ENCODE measurements around the gene SPIN1. TPM values are rescaled to one million over a fixed set of nuclear protein-coding genes. Genes with fewer than 3 reads are reported as not detected.

SPIN1 gene
- total RNA-seq, 1 experiment from 2014 or later, result 59.5 TPM

DNA sequence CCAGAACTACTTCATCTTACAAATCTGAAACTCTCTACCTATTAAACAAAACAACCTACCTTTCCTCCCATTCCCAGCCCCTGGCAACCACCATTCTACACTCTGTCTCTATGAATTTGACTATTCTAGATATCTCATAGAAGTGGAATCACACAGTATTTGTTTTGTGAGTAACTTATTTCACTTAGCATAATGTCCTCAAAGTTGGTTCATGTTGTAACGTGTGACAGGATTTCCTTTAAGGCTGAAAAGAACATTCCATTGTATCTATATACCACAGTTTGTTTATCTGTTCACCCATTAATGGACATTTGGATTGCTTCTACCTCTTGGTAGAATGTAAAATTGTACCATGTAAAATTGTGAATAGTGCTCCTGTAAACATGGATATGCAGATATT lies 76.6 kb downstream of the SPIN1 start:
- Mint-ChIP-seq H3K4me3 (ENCODE audit: low read depth, unreplicated experiment) (no peak overlapping the region), H3K4me1 (ENCODE audit: low read depth, unreplicated experiment) (peaks cover 14% of the 10 kb centered on the region), H3K9me3 (ENCODE audit: low read depth, unreplicated experiment) (no peaks in the 10 kb centered on the region), H3K27me3 (ENCODE audit: unreplicated experiment) (no peaks in the 10 kb centered on the region), H3K27ac (ENCODE audit: unreplicated experiment) (no peak overlapping the region), H3K36me3 (ENCODE audit: insufficient read depth, unreplicated experiment) (no peaks in the 10 kb centered on the region)
- no TSS peak for BruUV-seq (replicated peaks)
- CTCF ChIA-PET, result no interaction called here
- no peak for DNase-seq
- TF ChIP-seq, protein P1, sequence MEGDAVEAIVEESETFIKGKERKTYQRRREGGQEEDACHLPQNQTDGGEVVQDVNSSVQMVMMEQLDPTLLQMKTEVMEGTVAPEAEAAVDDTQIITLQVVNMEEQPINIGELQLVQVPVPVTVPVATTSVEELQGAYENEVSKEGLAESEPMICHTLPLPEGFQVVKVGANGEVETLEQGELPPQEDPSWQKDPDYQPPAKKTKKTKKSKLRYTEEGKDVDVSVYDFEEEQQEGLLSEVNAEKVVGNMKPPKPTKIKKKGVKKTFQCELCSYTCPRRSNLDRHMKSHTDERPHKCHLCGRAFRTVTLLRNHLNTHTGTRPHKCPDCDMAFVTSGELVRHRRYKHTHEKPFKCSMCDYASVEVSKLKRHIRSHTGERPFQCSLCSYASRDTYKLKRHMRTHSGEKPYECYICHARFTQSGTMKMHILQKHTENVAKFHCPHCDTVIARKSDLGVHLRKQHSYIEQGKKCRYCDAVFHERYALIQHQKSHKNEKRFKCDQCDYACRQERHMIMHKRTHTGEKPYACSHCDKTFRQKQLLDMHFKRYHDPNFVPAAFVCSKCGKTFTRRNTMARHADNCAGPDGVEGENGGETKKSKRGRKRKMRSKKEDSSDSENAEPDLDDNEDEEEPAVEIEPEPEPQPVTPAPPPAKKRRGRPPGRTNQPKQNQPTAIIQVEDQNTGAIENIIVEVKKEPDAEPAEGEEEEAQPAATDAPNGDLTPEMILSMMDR (IDR thresholded peaks at IDR 0.05; ENCODE audit: unreplicated experiment), result no peak
- intact Hi-C loops (cut with micrococcal nuclease; ENCODE audit: unreplicated experiment), result no loop called here

DNA sequence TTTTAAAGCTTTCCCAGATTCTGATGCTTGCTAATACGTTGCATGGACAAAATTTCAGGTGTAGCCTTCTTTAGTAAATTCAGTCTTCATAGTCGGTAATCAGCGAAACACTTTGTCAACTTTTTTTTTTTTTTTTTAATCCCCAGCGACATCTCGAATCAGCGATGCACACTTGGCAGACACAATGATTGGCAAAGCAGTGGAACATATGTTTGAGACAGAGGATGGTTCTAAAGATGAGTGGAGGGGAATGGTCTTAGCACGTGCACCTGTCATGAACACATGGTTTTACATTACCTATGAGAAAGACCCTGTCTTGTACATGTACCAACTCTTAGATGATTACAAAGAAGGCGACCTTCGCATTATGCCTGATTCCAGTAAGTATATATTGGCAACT lies 80.0 kb downstream of the SPIN1 start:
- CTCF ChIA-PET, result no interaction called here
- no TSS peak for BruUV-seq (replicated peaks)
- TF ChIP-seq, protein P1 (IDR thresholded peaks at IDR 0.05; ENCODE audit: unreplicated experiment), result no peak
- intact Hi-C loops (cut with micrococcal nuclease; ENCODE audit: unreplicated experiment), result no loop called here
- peaks cover 7% of the 10 kb centered on the region for H3K4me1 Mint-ChIP-seq (ENCODE audit: low read depth, unreplicated experiment)
- H3K9me3 Mint-ChIP-seq (ENCODE audit: low read depth, unreplicated experiment), result no peaks in the 10 kb centered on the region
- H3K27me3 Mint-ChIP-seq (ENCODE audit: unreplicated experiment), result no peaks in the 10 kb centered on the region
- H3K36me3 Mint-ChIP-seq (ENCODE audit: insufficient read depth, unreplicated experiment), result peaks cover 10% of the 10 kb centered on the region
- DNase-seq, result no peak
- H3K4me3 Mint-ChIP-seq (ENCODE audit: low read depth, unreplicated experiment), result no peak overlapping the region
- no peak overlapping the region for H3K27ac Mint-ChIP-seq (ENCODE audit: unreplicated experiment)

DNA sequence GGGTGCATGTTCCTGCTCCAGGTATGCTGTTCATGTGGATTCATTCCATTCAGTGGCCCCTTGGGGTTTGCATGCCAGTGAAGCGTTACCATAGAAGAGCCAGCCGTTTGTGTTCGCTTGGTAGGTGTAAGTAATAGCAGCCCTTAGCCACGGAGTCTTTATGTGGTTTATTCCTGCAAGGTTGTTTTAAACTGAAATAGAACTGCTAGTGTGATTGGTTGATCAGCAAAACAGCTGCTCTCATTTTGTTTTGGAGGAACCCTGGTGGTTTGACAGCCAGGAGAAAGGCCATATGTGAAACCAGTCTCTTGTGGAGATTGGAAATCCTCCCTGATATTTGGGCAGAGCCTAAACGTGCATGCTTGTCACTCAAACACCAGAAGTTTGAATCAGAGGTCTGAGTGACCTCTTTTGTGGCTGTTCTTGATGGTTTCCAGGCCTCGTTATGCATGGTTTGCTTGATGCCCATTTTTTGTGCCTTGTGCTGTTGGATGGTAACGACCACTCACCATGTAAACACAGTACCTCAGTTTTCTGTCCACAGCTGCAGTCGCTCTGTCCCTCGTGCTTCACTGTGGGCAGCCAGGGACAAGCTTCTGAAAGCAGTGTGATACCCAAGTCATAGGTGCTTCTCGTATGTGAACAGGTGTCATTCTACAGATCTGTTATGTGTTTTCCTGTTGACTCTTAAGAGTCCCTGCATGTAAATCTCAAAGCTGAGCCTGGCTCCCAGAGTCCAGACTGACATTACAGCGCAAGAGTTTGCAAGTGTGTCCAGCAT lies 88.4 kb downstream of the SPIN1 start:
- CTCF ChIA-PET, result interaction anchor here (0.6 kb wide), 1 partner anchor 80 kb away, joined by 6 read pairs; no protein-coding TSS in a partner anchor
- DNase-seq, result no peak
- Mint-ChIP-seq H3K36me3 (ENCODE audit: insufficient read depth, unreplicated experiment) (peaks cover 16% of the 10 kb centered on the region), H3K4me3 (ENCODE audit: low read depth, unreplicated experiment) (no peak overlapping the region), H3K4me1 (ENCODE audit: low read depth, unreplicated experiment) (no peaks in the 10 kb centered on the region), H3K27me3 (ENCODE audit: unreplicated experiment) (no peaks in the 10 kb centered on the region), H3K27ac (ENCODE audit: unreplicated experiment) (no peak overlapping the region), H3K9me3 (ENCODE audit: low read depth, unreplicated experiment) (no peaks in the 10 kb centered on the region)
- intact Hi-C loops (cut with micrococcal nuclease; ENCODE audit: unreplicated experiment), result no loop called here
- no TSS peak for BruUV-seq (replicated peaks)
- TF ChIP-seq, protein P1 (IDR thresholded peaks at IDR 0.05; ENCODE audit: unreplicated experiment), result no peak

DNA sequence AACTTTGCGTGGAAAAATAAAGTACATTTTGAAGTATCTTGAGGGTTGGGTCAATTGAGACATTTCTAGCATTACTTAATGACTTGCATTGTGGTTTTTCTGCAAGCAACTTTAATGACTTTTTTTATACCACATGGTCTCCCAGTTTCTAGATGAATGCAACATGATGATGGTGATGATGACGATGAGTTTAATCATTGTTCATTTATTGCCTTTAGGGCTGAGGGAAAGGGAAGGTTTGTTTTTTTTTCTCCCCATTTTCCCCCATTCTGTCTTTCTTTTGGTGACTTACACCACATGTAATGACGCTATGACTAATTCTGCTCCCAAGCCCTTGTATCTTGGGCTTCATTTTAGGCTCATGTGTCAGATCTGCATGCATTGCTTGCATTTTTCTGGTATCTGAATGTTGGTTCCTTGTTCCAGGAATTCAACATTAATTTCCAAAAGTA lies 89.1 kb downstream of the SPIN1 start:
- DNase-seq, result no peak
- H3K36me3 Mint-ChIP-seq (ENCODE audit: insufficient read depth, unreplicated experiment), result peaks cover 22% of the 10 kb centered on the region
- intact Hi-C loops (cut with micrococcal nuclease; ENCODE audit: unreplicated experiment), result no loop called here
- no peaks in the 10 kb centered on the region for H3K9me3 Mint-ChIP-seq (ENCODE audit: low read depth, unreplicated experiment)
- BruUV-seq (replicated peaks), result no TSS peak
- CTCF ChIA-PET, result no interaction called here
- TF ChIP-seq, protein P1 (IDR thresholded peaks at IDR 0.05; ENCODE audit: unreplicated experiment), result no peak
- H3K4me3 Mint-ChIP-seq (ENCODE audit: low read depth, unreplicated experiment), result no peak overlapping the region
- H3K27me3 Mint-ChIP-seq (ENCODE audit: unreplicated experiment), result no peaks in the 10 kb centered on the region
- no peaks in the 10 kb centered on the region for H3K4me1 Mint-ChIP-seq (ENCODE audit: low read depth, unreplicated experiment)
- no peak overlapping the region for H3K27ac Mint-ChIP-seq (ENCODE audit: unreplicated experiment)
